Glutamatergic neuron (in vitro differentiated cells): ENCODE measurements around the gene BNIP5. TPM values are rescaled to one million over a fixed set of nuclear protein-coding genes. Genes with fewer than 3 reads are reported as not detected.
"Not testable (repeated sequence)": the region's sequence is repeated elsewhere in the genome, so short reads cannot be mapped to it uniquely, and the experiment has no call there.

Experiments
- DNase-seq: peaks from one replicate; pipeline ENCODE4 v3.0.0; 2022
- H3K27ac Mint-ChIP-seq: one replicate; pipeline ENCODE4 v1.8.0; 2020; ENCODE audit warnings: mild to moderate bottlenecking, mixed read lengths, inconsistent platforms; ENCODE audit not compliant: unreplicated experiment
- H3K27me3 Mint-ChIP-seq: one replicate; pipeline ENCODE4 v1.8.0; 2020; ENCODE audit warnings: mild to moderate bottlenecking, moderate library complexity, mixed read lengths, inconsistent platforms; ENCODE audit not compliant: unreplicated experiment
- H3K36me3 Mint-ChIP-seq: one replicate; pipeline ENCODE4 v1.8.0; 2020; ENCODE audit warnings: mild to moderate bottlenecking, mixed read lengths, inconsistent platforms; ENCODE audit not compliant: unreplicated experiment
- H3K4me1 Mint-ChIP-seq: one replicate; pipeline ENCODE4 v1.8.0; 2020; ENCODE audit warnings: mild to moderate bottlenecking, low read depth, mixed read lengths, inconsistent platforms; ENCODE audit not compliant: unreplicated experiment
- H3K4me3 Mint-ChIP-seq: one replicate; pipeline ENCODE4 v1.8.0; 2020; ENCODE audit warnings: mild to moderate bottlenecking, mixed read lengths, inconsistent platforms; ENCODE audit not compliant: unreplicated experiment
- H3K9me3 Mint-ChIP-seq: one replicate; pipeline ENCODE4 v1.8.0; 2020; ENCODE audit warnings: mild to moderate bottlenecking, moderate library complexity, mixed read lengths, inconsistent platforms; ENCODE audit not compliant: unreplicated experiment
- total RNA-seq: library from RNA; stranded (reverse); fragmentation: NEBNext Ultra II Directional; extraction: Animal tissue kit (Norgen Biotek cat#: 25700); gene quantifications from one replicate; pipeline ENCODE4 v1.2.1, GENCODE V29; 2021; ENCODE audit not compliant: unreplicated experiment
- TF ChIP-seq, protein P1 (sequence below): fragments of 200-600 bp; sonication (generic); IDR thresholded peaks from one replicate; pipeline ENCODE4 v1.5.0; 2021; ENCODE audit not compliant: partially characterized antibody, unreplicated experiment

Gene BNIP5
- total RNA-seq, 1 donor from 2014 or later, result not detected

DNA sequence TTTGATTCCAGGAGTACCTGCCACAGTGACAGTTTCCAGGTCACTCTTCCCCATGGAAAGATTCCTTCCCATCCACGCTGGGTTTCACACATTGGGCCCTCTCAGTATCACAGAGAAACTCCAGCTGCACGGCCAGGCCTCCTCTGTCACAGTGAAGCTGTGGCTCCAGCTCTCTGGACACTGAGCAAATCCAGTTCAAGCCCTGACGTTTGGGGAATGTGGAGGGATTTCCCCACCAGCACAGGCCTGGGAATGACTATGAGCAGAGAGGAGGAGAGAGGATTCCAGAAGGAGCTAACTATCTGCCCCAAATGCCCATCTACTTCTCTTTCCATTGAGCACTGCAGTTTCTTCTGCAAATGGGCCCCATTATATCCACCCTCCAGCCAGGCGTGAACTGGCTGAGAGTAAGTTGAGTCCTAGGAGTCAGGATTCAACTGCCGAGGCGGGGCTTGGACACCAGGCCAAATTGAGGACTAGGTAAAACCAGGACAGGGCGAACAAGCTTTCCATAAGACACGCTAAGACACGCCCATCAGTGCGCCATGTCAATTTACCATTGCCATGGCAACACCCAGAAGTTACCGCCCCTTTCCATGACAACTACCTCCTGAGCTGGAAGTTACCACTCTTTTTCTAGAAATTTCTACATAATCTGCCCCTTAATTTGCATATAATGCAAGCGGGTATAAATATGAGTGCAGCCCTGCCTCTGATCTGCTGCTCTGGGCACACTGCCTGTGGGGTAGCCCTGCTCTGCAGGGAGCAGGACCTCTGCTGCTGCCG is 9.2 kb upstream of the BNIP5 start:
- DNase-seq, result no peak
- H3K9me3 Mint-ChIP-seq, result no peaks in the 10 kb centered on the region
- H3K27me3 Mint-ChIP-seq, result peaks cover 2% of the 10 kb centered on the region
- no peaks in the 10 kb centered on the region for H3K36me3 Mint-ChIP-seq
- H3K4me3 Mint-ChIP-seq, result no peak overlapping the region
- H3K4me1 Mint-ChIP-seq, result peaks cover 9% of the 10 kb centered on the region
- TF ChIP-seq, protein P1, sequence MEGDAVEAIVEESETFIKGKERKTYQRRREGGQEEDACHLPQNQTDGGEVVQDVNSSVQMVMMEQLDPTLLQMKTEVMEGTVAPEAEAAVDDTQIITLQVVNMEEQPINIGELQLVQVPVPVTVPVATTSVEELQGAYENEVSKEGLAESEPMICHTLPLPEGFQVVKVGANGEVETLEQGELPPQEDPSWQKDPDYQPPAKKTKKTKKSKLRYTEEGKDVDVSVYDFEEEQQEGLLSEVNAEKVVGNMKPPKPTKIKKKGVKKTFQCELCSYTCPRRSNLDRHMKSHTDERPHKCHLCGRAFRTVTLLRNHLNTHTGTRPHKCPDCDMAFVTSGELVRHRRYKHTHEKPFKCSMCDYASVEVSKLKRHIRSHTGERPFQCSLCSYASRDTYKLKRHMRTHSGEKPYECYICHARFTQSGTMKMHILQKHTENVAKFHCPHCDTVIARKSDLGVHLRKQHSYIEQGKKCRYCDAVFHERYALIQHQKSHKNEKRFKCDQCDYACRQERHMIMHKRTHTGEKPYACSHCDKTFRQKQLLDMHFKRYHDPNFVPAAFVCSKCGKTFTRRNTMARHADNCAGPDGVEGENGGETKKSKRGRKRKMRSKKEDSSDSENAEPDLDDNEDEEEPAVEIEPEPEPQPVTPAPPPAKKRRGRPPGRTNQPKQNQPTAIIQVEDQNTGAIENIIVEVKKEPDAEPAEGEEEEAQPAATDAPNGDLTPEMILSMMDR, result no peak
- H3K27ac Mint-ChIP-seq, result no peak overlapping the region

DNA sequence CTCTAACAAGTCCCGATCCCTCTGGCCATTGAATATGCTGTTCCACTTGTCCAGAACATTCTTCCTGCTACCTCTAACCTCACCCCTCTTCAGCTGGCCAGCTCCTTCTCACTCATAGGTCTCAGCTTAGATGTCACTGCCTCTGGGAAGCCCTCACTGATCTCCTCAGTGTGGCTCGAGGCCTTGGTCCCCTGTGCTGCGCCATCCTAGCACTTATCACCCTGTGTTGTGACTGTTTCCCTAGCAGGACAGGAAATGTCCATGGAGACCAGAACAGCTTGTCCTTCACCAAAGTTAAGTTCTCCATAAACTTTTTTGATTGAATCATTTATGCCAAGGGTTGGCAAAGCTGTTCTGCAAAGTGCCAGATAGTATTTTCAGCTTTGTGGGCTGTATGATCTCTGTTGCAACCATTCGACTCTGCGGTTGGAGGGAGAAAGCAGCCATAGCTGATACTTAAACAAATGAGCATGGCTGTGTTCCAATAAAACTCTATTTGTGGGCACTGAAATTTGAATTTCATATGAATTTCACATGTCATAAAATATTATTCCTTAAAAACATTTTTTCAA is 6.5 kb upstream of the BNIP5 start:
- H3K4me1 Mint-ChIP-seq, result no peaks in the 10 kb centered on the region
- H3K9me3 Mint-ChIP-seq, result no peaks in the 10 kb centered on the region
- H3K36me3 Mint-ChIP-seq, result no peaks in the 10 kb centered on the region
- peaks cover 2% of the 10 kb centered on the region for H3K27me3 Mint-ChIP-seq
- no peak for DNase-seq
- H3K4me3 Mint-ChIP-seq, result no peak overlapping the region
- TF ChIP-seq, protein P1, result no peak
- H3K27ac Mint-ChIP-seq, result no peak overlapping the region

DNA sequence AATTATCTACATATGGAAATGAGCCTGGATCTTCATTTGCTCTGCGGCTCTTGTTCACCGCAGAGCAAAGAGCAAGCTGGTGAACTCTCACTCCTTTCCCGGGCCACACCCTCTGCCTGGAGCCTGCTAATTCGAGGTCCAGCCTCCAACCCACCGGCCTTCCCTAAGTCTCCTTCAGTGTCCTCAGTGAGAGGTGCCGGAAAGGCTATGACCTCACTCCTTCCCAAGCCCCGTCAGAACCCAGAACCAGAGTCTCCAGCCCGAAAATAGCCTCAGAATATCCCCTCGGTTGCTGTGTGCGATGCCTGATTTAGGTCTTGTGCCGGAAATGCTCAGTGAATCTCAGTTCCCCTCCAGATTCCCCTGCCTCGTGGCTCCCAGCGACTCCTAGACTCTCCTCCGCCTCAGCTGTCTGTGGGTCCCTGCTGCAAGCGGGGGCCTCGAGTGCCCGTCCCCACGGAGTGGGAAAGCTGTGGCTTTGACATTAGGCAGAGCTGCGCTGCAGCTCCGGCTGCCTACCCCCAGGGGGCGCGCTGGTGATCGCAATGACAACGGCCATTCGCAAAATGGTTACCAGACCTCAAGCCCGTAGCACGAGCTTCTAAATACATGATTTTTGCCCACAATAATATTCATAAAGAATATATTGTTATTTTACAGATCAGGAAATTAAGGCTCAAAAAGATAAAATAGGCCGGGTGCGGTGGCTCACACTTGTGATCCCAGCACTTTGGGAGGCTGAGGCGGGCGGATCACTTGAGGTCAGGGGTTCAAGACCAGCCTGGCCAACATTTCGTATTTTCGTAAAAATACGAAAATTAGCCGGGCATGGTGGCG is 4.1 kb upstream of the BNIP5 start:
- no peaks in the 10 kb centered on the region for H3K36me3 Mint-ChIP-seq
- no peaks in the 10 kb centered on the region for H3K4me1 Mint-ChIP-seq
- H3K9me3 Mint-ChIP-seq, result peaks cover 2% of the 10 kb centered on the region
- DNase-seq, result peak; percentile 87
- no peaks in the 10 kb centered on the region for H3K27me3 Mint-ChIP-seq
- peak overlapping the region; percentile 82 for H3K4me3 Mint-ChIP-seq
- TF ChIP-seq, protein P1, result peak; percentile 98
- peak overlapping the region; percentile 21 for H3K27ac Mint-ChIP-seq

DNA sequence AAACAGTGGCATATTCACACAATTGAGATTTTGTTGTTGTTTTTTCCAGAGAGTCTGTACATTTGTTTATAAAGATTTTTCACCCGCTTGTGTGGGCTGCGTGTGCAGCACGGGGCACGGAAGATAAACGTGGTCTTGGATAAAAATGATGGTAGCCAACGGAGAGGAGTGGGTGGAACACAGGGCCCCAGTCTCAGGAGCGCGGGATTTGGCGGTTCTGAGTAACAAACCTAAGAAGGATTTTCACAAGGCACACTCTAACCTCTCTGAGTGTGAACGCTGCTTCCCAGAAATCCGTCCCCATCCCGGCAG is 3.6 kb upstream of the BNIP5 start:
- no peak for DNase-seq
- H3K9me3 Mint-ChIP-seq, result peaks cover 2% of the 10 kb centered on the region
- H3K27me3 Mint-ChIP-seq, result no peaks in the 10 kb centered on the region
- TF ChIP-seq, protein P1, result no peak
- H3K27ac Mint-ChIP-seq, result no peak overlapping the region
- no peaks in the 10 kb centered on the region for H3K4me1 Mint-ChIP-seq
- H3K4me3 Mint-ChIP-seq, result peak overlapping the region; percentile 82
- H3K36me3 Mint-ChIP-seq, result no peaks in the 10 kb centered on the region

DNA sequence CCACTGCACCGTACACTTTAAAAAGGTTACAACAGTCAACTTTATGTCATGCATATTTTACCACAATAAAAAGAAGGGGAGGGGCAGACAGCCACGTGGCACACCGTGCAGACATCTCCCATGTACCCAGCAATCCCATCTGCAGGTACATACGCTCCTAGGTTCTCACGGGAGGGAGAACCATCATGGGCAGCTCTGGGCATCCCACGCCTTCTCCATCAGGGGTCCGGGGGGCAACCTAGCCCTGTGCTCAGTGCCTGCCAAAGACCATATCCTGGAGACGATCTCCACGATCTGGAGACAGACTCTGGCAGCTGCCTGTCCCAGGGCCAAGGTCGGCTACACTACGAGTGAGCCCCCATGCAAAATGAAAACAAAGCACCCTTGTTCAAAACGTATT is 2.5 kb upstream of the BNIP5 start:
- DNase-seq, result no peak
- no peaks in the 10 kb centered on the region for H3K36me3 Mint-ChIP-seq
- TF ChIP-seq, protein P1, result no peak
- H3K4me1 Mint-ChIP-seq, result peaks cover 11% of the 10 kb centered on the region
- no peak overlapping the region for H3K4me3 Mint-ChIP-seq
- H3K27ac Mint-ChIP-seq, result no peak overlapping the region
- peaks cover 3% of the 10 kb centered on the region for H3K27me3 Mint-ChIP-seq
- peaks cover 2% of the 10 kb centered on the region for H3K9me3 Mint-ChIP-seq

DNA sequence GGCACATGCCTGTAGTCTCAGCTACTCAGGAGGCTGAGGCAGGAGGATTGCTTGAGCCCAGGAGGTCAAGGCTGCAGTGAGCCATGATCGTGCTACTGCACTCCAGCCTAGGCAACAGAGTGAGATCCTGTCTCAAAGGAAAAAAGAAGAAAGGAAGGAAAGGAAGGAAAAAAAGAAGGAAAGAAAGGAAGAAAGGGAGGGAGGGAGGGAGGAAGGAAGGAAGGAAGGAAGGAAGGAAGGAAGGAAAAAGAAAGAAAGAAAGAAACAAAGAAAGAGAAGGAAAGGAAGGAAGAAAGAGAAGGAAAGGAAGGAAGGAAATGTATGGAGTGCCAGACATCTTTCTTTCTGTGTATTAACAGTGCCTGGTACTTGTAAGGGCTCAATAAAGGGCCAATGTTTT is 1.5 kb upstream of the BNIP5 start:
- H3K9me3 Mint-ChIP-seq, H3K4me3 Mint-ChIP-seq, H3K36me3 Mint-ChIP-seq, H3K27ac Mint-ChIP-seq, H3K27me3 Mint-ChIP-seq, DNase-seq: not testable (repeated sequence)
- H3K4me1 Mint-ChIP-seq, result peaks cover 20% of the 10 kb centered on the region
